Measurements from ENCODE around the gene CDK6. TPM values are rescaled to one million over a fixed set of nuclear protein-coding genes. Genes with fewer than 3 reads are reported as not detected.

Gene CDK6
- total and polyA plus RNA-seq, 9 of the 15 experiments (the other 6 are each of a cell fraction or from before 2014, with no cell fraction given): 7.6 to 109 (median 44.4) TPM

- TF ChIP-seq VEZF1 (CRISPR knock-in tag; IDR thresholded peaks at IDR 0.05) (peak; percentile 95), RBM39 (optimal IDR thresholded peaks at IDR 0.05; ENCODE audit: low read depth, low read length) (no peak), PRMT5 (CRISPR knock-in tag; IDR thresholded peaks at IDR 0.05) (0 out of 2 replicates have a peak, but pooled peaks have one; percentile 58), POU5F1 (IDR thresholded peaks at IDR 0.05; ENCODE audit: borderline replicate concordance, low read depth, low read length, partially characterized antibody) (no peak), ZSCAN29 (IDR thresholded peaks at IDR 0.05) (no peak), SIRT6 (IDR thresholded peaks at IDR 0.05; ENCODE audit: low read depth, low read length) (no peak), ATF2 (CRISPR knock-in tag; IDR thresholded peaks at IDR 0.05) (no peak), ZNF764 (CRISPR knock-in tag; IDR thresholded peaks at IDR 0.05; ENCODE audit: low read depth) (no peak), KAT8 (IDR thresholded peaks at IDR 0.05; ENCODE audit: low read depth) (no peak), ZNF274 (IDR thresholded peaks at IDR 0.05; ENCODE audit: borderline replicate concordance, low read depth, low read length) (no peak), POLR3G (IDR thresholded peaks at IDR 0.05; ENCODE audit: extremely low read depth, insufficient read length, insufficient replicate concordance) (no peak)
- TF ChIP-seq, protein P1, sequence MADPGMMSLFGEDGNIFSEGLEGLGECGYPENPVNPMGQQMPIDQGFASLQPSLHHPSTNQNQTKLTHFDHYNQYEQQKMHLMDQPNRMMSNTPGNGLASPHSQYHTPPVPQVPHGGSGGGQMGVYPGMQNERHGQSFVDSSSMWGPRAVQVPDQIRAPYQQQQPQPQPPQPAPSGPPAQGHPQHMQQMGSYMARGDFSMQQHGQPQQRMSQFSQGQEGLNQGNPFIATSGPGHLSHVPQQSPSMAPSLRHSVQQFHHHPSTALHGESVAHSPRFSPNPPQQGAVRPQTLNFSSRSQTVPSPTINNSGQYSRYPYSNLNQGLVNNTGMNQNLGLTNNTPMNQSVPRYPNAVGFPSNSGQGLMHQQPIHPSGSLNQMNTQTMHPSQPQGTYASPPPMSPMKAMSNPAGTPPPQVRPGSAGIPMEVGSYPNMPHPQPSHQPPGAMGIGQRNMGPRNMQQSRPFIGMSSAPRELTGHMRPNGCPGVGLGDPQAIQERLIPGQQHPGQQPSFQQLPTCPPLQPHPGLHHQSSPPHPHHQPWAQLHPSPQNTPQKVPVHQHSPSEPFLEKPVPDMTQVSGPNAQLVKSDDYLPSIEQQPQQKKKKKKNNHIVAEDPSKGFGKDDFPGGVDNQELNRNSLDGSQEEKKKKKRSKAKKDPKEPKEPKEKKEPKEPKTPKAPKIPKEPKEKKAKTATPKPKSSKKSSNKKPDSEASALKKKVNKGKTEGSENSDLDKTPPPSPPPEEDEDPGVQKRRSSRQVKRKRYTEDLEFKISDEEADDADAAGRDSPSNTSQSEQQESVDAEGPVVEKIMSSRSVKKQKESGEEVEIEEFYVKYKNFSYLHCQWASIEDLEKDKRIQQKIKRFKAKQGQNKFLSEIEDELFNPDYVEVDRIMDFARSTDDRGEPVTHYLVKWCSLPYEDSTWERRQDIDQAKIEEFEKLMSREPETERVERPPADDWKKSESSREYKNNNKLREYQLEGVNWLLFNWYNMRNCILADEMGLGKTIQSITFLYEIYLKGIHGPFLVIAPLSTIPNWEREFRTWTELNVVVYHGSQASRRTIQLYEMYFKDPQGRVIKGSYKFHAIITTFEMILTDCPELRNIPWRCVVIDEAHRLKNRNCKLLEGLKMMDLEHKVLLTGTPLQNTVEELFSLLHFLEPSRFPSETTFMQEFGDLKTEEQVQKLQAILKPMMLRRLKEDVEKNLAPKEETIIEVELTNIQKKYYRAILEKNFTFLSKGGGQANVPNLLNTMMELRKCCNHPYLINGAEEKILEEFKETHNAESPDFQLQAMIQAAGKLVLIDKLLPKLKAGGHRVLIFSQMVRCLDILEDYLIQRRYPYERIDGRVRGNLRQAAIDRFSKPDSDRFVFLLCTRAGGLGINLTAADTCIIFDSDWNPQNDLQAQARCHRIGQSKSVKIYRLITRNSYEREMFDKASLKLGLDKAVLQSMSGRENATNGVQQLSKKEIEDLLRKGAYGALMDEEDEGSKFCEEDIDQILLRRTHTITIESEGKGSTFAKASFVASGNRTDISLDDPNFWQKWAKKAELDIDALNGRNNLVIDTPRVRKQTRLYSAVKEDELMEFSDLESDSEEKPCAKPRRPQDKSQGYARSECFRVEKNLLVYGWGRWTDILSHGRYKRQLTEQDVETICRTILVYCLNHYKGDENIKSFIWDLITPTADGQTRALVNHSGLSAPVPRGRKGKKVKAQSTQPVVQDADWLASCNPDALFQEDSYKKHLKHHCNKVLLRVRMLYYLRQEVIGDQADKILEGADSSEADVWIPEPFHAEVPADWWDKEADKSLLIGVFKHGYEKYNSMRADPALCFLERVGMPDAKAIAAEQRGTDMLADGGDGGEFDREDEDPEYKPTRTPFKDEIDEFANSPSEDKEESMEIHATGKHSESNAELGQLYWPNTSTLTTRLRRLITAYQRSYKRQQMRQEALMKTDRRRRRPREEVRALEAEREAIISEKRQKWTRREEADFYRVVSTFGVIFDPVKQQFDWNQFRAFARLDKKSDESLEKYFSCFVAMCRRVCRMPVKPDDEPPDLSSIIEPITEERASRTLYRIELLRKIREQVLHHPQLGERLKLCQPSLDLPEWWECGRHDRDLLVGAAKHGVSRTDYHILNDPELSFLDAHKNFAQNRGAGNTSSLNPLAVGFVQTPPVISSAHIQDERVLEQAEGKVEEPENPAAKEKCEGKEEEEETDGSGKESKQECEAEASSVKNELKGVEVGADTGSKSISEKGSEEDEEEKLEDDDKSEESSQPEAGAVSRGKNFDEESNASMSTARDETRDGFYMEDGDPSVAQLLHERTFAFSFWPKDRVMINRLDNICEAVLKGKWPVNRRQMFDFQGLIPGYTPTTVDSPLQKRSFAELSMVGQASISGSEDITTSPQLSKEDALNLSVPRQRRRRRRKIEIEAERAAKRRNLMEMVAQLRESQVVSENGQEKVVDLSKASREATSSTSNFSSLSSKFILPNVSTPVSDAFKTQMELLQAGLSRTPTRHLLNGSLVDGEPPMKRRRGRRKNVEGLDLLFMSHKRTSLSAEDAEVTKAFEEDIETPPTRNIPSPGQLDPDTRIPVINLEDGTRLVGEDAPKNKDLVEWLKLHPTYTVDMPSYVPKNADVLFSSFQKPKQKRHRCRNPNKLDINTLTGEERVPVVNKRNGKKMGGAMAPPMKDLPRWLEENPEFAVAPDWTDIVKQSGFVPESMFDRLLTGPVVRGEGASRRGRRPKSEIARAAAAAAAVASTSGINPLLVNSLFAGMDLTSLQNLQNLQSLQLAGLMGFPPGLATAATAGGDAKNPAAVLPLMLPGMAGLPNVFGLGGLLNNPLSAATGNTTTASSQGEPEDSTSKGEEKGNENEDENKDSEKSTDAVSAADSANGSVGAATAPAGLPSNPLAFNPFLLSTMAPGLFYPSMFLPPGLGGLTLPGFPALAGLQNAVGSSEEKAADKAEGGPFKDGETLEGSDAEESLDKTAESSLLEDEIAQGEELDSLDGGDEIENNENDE (IDR thresholded peaks at IDR 0.05; ENCODE audit: low read depth, low read length): no peak
- TF ChIP-seq, protein P2, sequence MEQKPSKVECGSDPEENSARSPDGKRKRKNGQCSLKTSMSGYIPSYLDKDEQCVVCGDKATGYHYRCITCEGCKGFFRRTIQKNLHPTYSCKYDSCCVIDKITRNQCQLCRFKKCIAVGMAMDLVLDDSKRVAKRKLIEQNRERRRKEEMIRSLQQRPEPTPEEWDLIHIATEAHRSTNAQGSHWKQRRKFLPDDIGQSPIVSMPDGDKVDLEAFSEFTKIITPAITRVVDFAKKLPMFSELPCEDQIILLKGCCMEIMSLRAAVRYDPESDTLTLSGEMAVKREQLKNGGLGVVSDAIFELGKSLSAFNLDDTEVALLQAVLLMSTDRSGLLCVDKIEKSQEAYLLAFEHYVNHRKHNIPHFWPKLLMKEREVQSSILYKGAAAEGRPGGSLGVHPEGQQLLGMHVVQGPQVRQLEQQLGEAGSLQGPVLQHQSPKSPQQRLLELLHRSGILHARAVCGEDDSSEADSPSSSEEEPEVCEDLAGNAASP (IDR thresholded peaks at IDR 0.05): no peak
Measured at GRCh38 chr7:92836489-92836999, at the start of gene CDK6 (continued).

All from K562 (cell line).